Prostate gland (tissue), 2 donors: Measurements from ENCODE around the gene CSF2RB. TPM values are rescaled to one million over a fixed set of nuclear protein-coding genes. Genes with fewer than 3 reads are reported as not detected.

Source experiments
- DNase-seq: peaks from one replicate; pipeline ENCODE4 v3.0.0-alpha.2; 2019; ENCODE audit warnings: low spot score
- H3K27ac ChIP-seq, 2 donors: fragments of 200-600 bp; sonication (generic); 2 replicates each; pipeline ENCODE4 v1.5.1; 2017 to 2019
- H3K27me3 ChIP-seq: fragments of 200-600 bp; sonication (generic); replicated peaks from 2 replicates; pipeline ENCODE4 v1.5.1; 2019; ENCODE audit not compliant: insufficient read depth
- H3K36me3 ChIP-seq, 2 donors: fragments of 200-600 bp; sonication (generic); 1 replicate in 1 of 2; 2 replicates in 1 of 2; pipeline versions ENCODE4 v1.5.1 to v1.8.1; 2017 to 2019
- H3K4me1 ChIP-seq: fragments of 200-600 bp; sonication (generic); replicated peaks from 2 replicates; pipeline ENCODE4 v1.5.1; 2019
- H3K4me3 ChIP-seq, 2 donors: fragments of 200-600 bp; sonication (generic); 2 replicates each; pipeline ENCODE4 v1.5.1; 2017 to 2019
- H3K9me3 ChIP-seq: fragments of 200-600 bp; sonication (generic); 2 replicates; pipeline ENCODE4 v1.5.1; 2017
- POLR2A ChIP-seq: fragments of 450-650 bp; IDR thresholded peaks from one replicate; pipeline ENCODE4 v1.6.1; 2016; ENCODE audit warnings: antibody characterized with exemption, mild to moderate bottlenecking
- POLR2AphosphoS5 ChIP-seq: sonication (generic); formaldehyde crosslinking; IDR thresholded peaks from one replicate; pipeline ENCODE4 v1.6.1; 2017; ENCODE audit warnings: antibody characterized with exemption
- WGBS: methylation state at CpG from one replicate; pipeline ENCODE4 v1.1.5; 2018; 5-methylcytosine and 5-hydroxymethylcytosine counted together
- intact Hi-C: fragments of 100-400 bp; cut with DNase I; formaldehyde crosslinking; loops from one replicate; pipeline ENCODE4 v1.14.2; 2022
- total RNA-seq, 2 donors: library from RNA; depleted of rRNA; stranded (reverse); fragments of >200 nt; gene quantifications; one replicate each; pipeline ENCODE4 v1.1.0, GENCODE V29; 2016
- TF ChIP-seq, protein P1 (sequence below), 4 experiments: fragments of 200-600 bp in 2 of 4; fragments of 450-650 bp in 2 of 4; sonication (generic) in 2 of 4; IDR thresholded peaks; 1 replicate in 3 of 4; 2 replicates in 1 of 4; pipeline ENCODE4 v1.5.1; 2016 to 2019; ENCODE audit warnings: antibody characterized with exemption in 4 of 4, mild to moderate bottlenecking in 2 of 4, moderate library complexity in 2 of 4

Gene CSF2RB
- total RNA-seq, 2 donors from 2014 or later = 1.1 to 3.2 TPM

GRCh38 chr22:36977947-36978660, 64.7 kb downstream of the CSF2RB start:
- Histone ChIP-seq H3K27me3 (no peaks in the 10 kb centered on the region), H3K36me3 (no peaks in the 10 kb centered on the region), H3K9me3 (no peaks in the 10 kb centered on the region), H3K27ac (no peak overlapping the region), H3K4me1 (peaks cover 5% of the 10 kb centered on the region), H3K4me3 (peak overlapping the region in 1 of 2 donors; percentile 25)
- intact Hi-C loops = loop anchor here (5.0 kb wide), 2 partner anchors 121 to 196 kb away; no protein-coding TSS in a partner anchor
- TF ChIP-seq POLR2AphosphoS5 (peak; percentile 91), POLR2A (no peak)
- TF ChIP-seq, protein P1, sequence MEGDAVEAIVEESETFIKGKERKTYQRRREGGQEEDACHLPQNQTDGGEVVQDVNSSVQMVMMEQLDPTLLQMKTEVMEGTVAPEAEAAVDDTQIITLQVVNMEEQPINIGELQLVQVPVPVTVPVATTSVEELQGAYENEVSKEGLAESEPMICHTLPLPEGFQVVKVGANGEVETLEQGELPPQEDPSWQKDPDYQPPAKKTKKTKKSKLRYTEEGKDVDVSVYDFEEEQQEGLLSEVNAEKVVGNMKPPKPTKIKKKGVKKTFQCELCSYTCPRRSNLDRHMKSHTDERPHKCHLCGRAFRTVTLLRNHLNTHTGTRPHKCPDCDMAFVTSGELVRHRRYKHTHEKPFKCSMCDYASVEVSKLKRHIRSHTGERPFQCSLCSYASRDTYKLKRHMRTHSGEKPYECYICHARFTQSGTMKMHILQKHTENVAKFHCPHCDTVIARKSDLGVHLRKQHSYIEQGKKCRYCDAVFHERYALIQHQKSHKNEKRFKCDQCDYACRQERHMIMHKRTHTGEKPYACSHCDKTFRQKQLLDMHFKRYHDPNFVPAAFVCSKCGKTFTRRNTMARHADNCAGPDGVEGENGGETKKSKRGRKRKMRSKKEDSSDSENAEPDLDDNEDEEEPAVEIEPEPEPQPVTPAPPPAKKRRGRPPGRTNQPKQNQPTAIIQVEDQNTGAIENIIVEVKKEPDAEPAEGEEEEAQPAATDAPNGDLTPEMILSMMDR (IDR thresholded peaks at IDR 0.05) = peak; percentile 84 to 99 (median 97)
- peak; percentile 89 for DNase-seq
- WGBS = 15% methylated on average over 18 of the region's 18 CpGs

DNA sequence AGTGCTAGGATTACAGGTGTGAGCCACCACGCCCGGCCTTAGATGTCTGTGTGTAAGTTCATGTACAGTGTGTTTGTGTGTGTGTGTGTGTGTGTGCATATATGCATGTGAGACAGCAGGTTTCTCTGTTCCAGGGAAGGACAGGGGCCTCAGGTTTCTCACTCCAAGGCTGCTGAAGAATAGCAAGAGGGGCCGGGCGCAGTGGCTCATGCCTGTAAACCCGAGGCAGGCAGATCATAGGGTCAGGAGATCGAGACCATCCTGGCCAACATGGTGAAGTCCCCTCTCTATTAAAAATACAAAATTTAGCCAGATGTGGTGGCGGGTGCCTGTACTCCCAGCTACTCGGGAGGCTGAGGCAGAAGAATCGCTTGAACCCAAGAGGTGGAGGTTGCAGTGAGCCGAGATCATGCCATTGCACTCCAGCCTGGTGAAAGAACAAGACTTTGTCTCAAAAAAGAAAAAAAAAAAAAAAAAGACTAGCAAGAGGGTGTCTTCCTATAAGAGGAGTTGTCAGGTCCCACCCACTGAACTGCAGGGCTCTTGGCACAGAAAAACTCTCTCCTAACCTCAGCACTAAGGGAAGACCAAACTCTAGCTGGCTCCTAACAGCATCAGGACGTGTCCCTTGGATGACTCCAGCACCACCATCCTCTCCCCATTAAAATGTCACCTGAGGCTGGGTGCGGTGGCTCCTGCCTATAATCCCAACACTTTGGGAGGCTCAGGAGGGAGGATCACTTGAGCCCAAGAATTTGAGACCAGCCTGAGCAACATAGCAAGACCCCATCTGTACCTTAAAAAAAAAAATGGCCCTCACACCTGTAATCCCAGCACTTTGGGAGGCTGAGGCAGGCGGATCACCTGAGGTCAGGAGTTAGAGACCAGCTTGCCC, 65.8 kb downstream of the CSF2RB start:
- H3K27ac ChIP-seq = no peak overlapping the region
- no peaks in the 10 kb centered on the region for H3K27me3 ChIP-seq
- intact Hi-C loops = loop anchor here (5.0 kb wide), 2 partner anchors 122 to 197 kb away; no protein-coding TSS in a partner anchor
- peaks cover 5% of the 10 kb centered on the region for H3K4me1 ChIP-seq
- no peak overlapping the region for H3K4me3 ChIP-seq
- no peak for TF ChIP-seq POLR2A
- TF ChIP-seq, protein P1 (IDR thresholded peaks at IDR 0.05) = no peak
- no peak for TF ChIP-seq POLR2AphosphoS5
- WGBS = 88% methylated on average over 13 of the region's 13 CpGs
- H3K36me3 ChIP-seq = no peaks in the 10 kb centered on the region
- DNase-seq = no peak
- no peaks in the 10 kb centered on the region for H3K9me3 ChIP-seq

GRCh38 chr22:36981247-36981775, 67.9 kb downstream of the CSF2RB start:
- H3K9me3 ChIP-seq = no peaks in the 10 kb centered on the region
- 80% methylated on average over 16 of the region's 16 CpGs for WGBS
- no peaks in the 10 kb centered on the region for H3K27me3 ChIP-seq
- no peaks in the 10 kb centered on the region for H3K36me3 ChIP-seq
- intact Hi-C loops = no loop called here
- H3K4me1 ChIP-seq = peaks cover 5% of the 10 kb centered on the region
- TF ChIP-seq, protein P1 (IDR thresholded peaks at IDR 0.05) = no peak
- TF ChIP-seq POLR2A (no peak), POLR2AphosphoS5 (no peak)
- H3K27ac ChIP-seq = no peak overlapping the region
- DNase-seq = no peak
- no peak overlapping the region for H3K4me3 ChIP-seq

- Histone ChIP-seq H3K4me3 (no peak overlapping the region), H3K27ac (no peak overlapping the region), H3K27me3 (no peaks in the 10 kb centered on the region), H3K36me3 (no peaks in the 10 kb centered on the region), H3K4me1 (peaks cover 5% of the 10 kb centered on the region), H3K9me3 (no peaks in the 10 kb centered on the region)
- TF ChIP-seq POLR2A = no peak
- TF ChIP-seq, protein P1 (IDR thresholded peaks at IDR 0.05) = no peak
- no peak for TF ChIP-seq POLR2AphosphoS5
- WGBS = 69% methylated on average over 5 of the region's 5 CpGs
- DNase-seq = no peak
- intact Hi-C loops = no loop called here
Observed at GRCh38 chr22:36982136-36982535, 68.7 kb downstream of the CSF2RB start.
